ENCODE data around the gene GON4L.

GRCh38 chr1:155882766-155883165, 25.8 kb upstream of the GON4L start:
- TF ChIP-seq CTCF (IDR thresholded peaks at IDR 0.05) (no peak), POLR2A (IDR thresholded peaks at IDR 0.05) (no peak)

Data from thyroid gland (tissue), 4 donors.